Hepatic stellate cell (primary cell): ENCODE measurements around the gene SEMA6C.
A peak's percentile ranks its signal among the peaks of the same experiment; 100 is the strongest.
"Not testable (repeated sequence)": the region's sequence is repeated elsewhere in the genome, so short reads cannot be mapped to it uniquely, and the experiment has no call there.

Source experiments
- DNase-seq: peaks from one replicate; pipeline ENCODE4 v3.0.0; 2011; ENCODE audit warnings: low spot score

SEMA6C gene

GRCh38 chr1:151146412-151147131, at the start of gene SEMA6C:
Gene SEMA6C, minus strand, starts transcription at chr1:151146631. Its CDS starts 4,010 bp downstream, at chr1:151142621.
- DNase-seq, result peak; percentile 94

GRCh38 chr1:151194894-151195594, 48.6 kb upstream of the SEMA6C start:
- peak; percentile 80 for DNase-seq

- DNase-seq, result no peak
Observed at GRCh38 chr1:151193856-151194255, 47.4 kb upstream of the SEMA6C start.

- no peak for DNase-seq
Observed at GRCh38 chr1:151193304-151193703, 46.9 kb upstream of the SEMA6C start.

- DNase-seq, result no peak
Observed at GRCh38 chr1:151192047-151192446, 45.6 kb upstream of the SEMA6C start.

- peak; percentile 89 for DNase-seq
Observed at GRCh38 chr1:151189637-151190445, 43.4 kb upstream of the SEMA6C start, which contains the start of gene VPS72. Gene VPS72, minus strand, starts transcription at chr1:151190197. Its CDS starts 76 bp downstream, at chr1:151190121.

- not testable (repeated sequence) for DNase-seq
Observed at GRCh38 chr1:151188667-151189066, 42.2 kb upstream of the SEMA6C start.

GRCh38 chr1:151187205-151187604, 40.8 kb upstream of the SEMA6C start:
- DNase-seq, result no peak

- DNase-seq, result no peak
Observed at GRCh38 chr1:151184211-151184610, 37.8 kb upstream of the SEMA6C start.

GRCh38 chr1:151176514-151177045, 30.1 kb upstream of the SEMA6C start:
- DNase-seq, result no peak

- DNase-seq, result no peak
Observed at GRCh38 chr1:151175863-151176262, 29.4 kb upstream of the SEMA6C start, which contains the start of gene TMOD4. Gene TMOD4, minus strand, starts transcription at chr1:151175981. Its CDS starts 1,106 bp downstream, at chr1:151174875.

GRCh38 chr1:151175041-151175741, 28.8 kb upstream of the SEMA6C start:
- no peak for DNase-seq

GRCh38 chr1:151171190-151171589, 24.8 kb upstream of the SEMA6C start:
- no peak for DNase-seq

GRCh38 chr1:151167116-151167515, 20.7 kb upstream of the SEMA6C start:
- no peak for DNase-seq

GRCh38 chr1:151166505-151166956, 20.1 kb upstream of the SEMA6C start:
- DNase-seq, result peak; percentile 73

GRCh38 chr1:151165738-151166504, 19.5 kb upstream of the SEMA6C start, which contains the start of the genes LYSMD1 and SCNM1:
Gene LYSMD1, minus strand, starts transcription at chr1:151165902. Its CDS starts 644 bp downstream, at chr1:151165258.
Gene SCNM1, plus strand, starts transcription at chr1:151166144. Its CDS starts 9 bp downstream, at chr1:151166153.
- DNase-seq, result peak; percentile 96

- peak; percentile 60 for DNase-seq
Observed at GRCh38 chr1:151165281-151165737, 18.9 kb upstream of the SEMA6C start.

- DNase-seq, result no peak
Observed at GRCh38 chr1:151164732-151165280, 18.4 kb upstream of the SEMA6C start.

- DNase-seq, result no peak
Observed at GRCh38 chr1:151159373-151159772, 12.9 kb upstream of the SEMA6C start.

GRCh38 chr1:151158751-151159251, 12.4 kb upstream of the SEMA6C start:
- no peak for DNase-seq
